Uterus (tissue), 2 donors: ENCODE results near the gene P3H2.
"Not testable (repeated sequence)": the region's sequence is repeated elsewhere in the genome, so short reads cannot be mapped to it uniquely, and the experiment has no call there.

Experiments used
- CTCF ChIP-seq, 4 experiments: fragments of 200-600 bp in 2 of 4; fragments of 450-650 bp in 2 of 4; sonication (generic) in 2 of 4; IDR thresholded peaks; one replicate each; pipeline ENCODE4 v1.5.1; 2016 to 2019; ENCODE audit warnings: antibody characterized with exemption in 4 of 4, mild to moderate bottlenecking in 2 of 4, moderate library complexity in 1 of 4
- POLR2A ChIP-seq, 2 donors: fragments of 450-650 bp; IDR thresholded peaks; one replicate each; pipeline ENCODE4 v1.6.1; 2016; ENCODE audit warnings: antibody characterized with exemption in 2 of 2, mild to moderate bottlenecking in 1 of 2, moderate library complexity in 1 of 2

- not testable (repeated sequence) for TF ChIP-seq CTCF, POLR2A (IDR thresholded peaks at IDR 0.05)
Measured at GRCh38 chr3:190071921-190072320, 48.8 kb downstream of the P3H2 start.
